Stomach (tissue), 4 donors: ENCODE measurements around the gene FDCSP.

Experiments used
- EP300 ChIP-seq: sonication (generic); formaldehyde crosslinking; IDR thresholded peaks from one replicate; pipeline ENCODE4 v1.6.1; 2017; ENCODE audit warnings: antibody characterized with exemption
- POLR2A ChIP-seq, 4 donors: fragments of 450-650 bp; IDR thresholded peaks; one replicate each; pipeline ENCODE4 v1.6.1; 2016; ENCODE audit warnings: antibody characterized with exemption in 4 of 4, control low read depth in 2 of 4, mild to moderate bottlenecking in 1 of 4, moderate library complexity in 1 of 4
- TF ChIP-seq, protein P1 (sequence below), 7 experiments: fragments of 450-650 bp in 4 of 7; fragments of 200-600 bp in 3 of 7; sonication (generic) in 3 of 7; IDR thresholded peaks; one replicate each; pipeline ENCODE4 v1.5.1; 2016 to 2019; ENCODE audit warnings: antibody characterized with exemption in 7 of 7, control low read depth in 2 of 7, mild to moderate bottlenecking in 1 of 7

DNA sequence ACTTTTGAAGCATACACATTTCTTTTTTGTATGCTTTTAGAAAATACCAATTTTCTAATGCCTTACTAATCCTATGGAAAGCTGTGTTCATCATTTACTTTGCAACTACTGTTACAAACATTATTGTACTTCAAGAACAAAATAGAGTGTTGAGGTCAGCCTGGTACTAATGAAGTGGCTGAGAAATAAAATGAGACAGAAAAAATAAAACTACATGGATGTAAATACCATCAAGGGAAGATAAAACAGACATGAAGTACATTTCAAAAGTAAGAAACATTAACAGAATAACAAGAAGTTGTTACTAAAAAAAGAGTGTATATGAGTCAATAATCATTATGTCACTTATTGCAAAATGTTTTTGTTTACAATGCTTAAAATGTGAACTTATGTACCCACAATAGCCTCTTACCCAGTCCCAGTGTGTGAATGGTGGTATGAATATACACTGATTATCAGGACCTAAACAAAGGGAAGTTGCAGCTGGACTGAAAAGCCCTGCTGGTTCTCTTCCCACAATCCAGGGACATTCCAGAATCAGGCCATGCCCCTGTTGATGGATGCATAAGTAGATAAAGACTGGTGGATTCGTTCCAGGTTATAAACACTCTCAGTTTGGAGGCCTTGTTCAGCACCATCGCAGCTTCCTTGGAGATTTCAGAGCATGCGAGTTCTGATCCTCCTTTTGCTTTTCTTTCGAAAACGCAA lies 14.1 kb downstream of the FDCSP start:
- TF ChIP-seq, protein P1, sequence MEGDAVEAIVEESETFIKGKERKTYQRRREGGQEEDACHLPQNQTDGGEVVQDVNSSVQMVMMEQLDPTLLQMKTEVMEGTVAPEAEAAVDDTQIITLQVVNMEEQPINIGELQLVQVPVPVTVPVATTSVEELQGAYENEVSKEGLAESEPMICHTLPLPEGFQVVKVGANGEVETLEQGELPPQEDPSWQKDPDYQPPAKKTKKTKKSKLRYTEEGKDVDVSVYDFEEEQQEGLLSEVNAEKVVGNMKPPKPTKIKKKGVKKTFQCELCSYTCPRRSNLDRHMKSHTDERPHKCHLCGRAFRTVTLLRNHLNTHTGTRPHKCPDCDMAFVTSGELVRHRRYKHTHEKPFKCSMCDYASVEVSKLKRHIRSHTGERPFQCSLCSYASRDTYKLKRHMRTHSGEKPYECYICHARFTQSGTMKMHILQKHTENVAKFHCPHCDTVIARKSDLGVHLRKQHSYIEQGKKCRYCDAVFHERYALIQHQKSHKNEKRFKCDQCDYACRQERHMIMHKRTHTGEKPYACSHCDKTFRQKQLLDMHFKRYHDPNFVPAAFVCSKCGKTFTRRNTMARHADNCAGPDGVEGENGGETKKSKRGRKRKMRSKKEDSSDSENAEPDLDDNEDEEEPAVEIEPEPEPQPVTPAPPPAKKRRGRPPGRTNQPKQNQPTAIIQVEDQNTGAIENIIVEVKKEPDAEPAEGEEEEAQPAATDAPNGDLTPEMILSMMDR (IDR thresholded peaks at IDR 0.05), result no peak
- TF ChIP-seq POLR2A (IDR thresholded peaks at IDR 0.05), result no peak
- no peak for TF ChIP-seq EP300
